ENCODE data around the gene TOMT.
A peak's percentile ranks its signal among the peaks of the same experiment; 100 is the strongest.

TOMT gene, protein sequence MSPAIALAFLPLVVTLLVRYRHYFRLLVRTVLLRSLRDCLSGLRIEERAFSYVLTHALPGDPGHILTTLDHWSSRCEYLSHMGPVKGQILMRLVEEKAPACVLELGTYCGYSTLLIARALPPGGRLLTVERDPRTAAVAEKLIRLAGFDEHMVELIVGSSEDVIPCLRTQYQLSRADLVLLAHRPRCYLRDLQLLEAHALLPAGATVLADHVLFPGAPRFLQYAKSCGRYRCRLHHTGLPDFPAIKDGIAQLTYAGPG

DNA sequence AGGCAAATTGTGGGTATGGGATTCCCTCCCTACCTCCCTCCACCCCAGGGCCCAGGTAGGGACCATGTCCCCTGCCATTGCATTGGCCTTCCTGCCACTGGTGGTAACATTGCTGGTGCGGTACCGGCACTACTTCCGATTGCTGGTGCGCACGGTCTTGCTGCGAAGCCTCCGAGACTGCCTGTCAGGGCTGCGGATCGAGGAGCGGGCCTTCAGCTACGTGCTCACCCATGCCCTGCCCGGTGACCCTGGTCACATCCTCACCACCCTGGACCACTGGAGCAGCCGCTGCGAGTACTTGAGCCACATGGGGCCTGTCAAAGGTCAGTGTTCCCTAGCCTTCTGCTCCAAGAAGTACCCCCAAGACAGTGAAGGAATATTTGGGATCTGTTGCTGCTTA lies at the start of gene TOMT:
TSS of gene TOMT (plus strand) at position 37 of the 400 bp plus-strand sequence. CDS start at position 65, 28 bp downstream.
- no peak for DNase-seq (ENCODE audit: low spot score)

DNA sequence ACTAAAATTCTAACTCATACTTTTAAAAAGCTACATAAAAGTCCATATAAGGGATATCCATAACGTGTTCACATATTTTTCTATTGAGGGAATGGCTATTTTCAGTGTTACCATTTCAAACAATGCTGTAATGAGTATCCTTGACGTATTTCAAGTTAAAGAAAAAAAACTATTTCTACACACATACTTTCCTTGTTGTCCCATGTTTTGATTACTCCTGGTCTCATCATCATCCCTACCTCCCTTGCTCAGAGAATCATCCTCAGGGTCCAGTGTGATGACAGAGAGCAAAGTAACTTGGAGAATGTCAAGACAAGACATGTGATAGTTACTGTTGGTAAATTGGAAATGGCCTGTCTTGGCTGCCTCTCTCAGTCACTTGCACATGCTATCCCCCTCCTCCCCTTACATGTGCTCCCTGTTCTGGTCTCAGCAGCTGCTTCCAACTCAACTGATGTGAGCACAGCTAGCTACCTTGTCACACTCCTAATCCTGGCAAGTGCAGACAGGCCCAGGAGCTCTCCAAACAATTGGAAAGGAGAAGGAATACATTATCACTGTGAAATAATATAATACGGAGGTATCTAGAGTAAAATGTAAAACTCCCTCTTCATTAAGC lies 47.2 kb upstream of the TOMT start:
- DNase-seq (ENCODE audit: low spot score), result no peak

DNA sequence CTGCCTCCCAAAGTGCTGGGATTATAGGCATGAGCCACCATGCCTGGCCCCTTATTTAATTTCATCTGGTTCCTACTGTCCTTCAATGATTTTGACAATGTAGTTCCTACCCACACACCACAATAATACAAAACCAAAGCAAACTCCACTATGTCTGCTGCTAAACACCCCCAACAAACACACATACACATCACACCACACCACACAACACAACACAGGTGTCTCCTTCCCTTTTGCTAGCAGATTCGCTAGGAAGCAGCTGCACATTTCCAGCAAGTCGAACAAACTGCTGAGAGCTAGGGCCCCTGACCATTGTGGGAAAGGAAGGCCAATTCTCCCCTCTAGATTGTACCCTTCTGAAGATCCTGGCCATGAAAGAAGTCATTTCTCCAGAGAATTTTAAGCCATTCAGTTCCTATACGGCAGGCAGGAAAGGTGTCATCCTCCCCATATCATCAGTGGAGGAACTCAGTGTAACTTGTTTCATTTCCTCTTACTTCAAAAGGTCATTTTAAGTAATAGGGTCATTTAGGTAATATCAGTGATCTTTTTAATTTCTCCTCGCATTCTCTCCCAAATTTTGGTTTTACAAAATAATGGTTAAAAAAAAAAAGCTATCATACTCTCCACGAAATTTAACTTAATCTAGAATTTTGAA lies 43.9 kb upstream of the TOMT start:
- no peak for DNase-seq (ENCODE audit: low spot score)

DNA sequence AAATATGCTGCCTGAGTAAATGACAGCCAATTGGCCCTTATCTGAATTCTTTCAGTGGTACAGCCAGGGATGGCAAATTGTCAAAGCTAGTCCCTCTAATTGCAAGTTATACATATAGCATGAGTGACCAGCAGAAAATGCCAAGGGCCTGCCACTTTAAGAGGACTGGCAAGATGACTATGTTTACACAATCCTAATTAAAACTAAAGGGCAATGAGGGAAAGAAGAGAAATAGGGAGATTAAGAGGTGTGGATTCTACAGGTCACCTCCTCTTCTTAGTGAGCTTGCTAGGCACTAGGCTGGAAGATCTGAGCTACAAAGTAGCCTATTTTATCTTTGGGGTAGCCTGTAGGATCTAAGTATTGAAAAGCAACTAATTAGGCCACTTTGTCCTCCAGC lies 38.9 kb upstream of the TOMT start:
- DNase-seq (ENCODE audit: low spot score), result no peak

DNA sequence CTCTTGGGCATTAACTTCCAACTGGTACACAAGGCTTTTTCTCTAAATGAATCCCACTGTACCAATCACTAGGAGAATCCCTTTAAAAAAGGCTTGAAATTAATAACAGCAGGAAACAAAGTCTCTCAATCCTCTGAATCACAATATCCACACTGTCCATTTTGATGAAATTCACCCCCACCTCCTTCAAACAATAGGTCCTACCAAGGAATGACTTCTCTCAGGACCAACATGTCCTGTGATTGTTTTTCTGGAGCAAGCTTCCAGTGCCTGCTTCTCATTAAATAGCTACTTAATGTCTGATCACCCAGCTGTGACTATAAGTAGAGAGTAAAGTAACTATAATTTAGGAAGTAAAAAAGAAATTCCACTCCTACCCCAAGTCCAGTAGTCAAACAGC lies 38.5 kb upstream of the TOMT start:
- peak; percentile 66 for DNase-seq (ENCODE audit: low spot score)

DNA sequence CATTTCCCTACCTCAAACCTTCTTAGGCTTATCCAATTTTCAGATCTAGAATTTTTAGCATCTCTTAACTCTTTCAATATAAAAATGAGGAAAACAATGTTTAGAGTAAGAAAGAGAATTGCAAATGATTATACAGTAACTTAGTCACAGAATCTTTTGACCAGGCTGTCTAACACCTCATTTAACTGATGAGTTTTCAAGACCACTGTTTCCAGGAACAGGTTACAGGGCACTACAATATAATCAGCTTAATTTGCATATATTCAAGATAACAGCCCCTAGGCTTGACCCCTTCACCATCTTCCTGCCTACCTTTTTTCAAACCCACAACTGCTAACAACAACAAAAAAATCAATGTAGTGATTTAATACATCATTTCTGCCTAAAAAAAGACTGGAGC lies 38.0 kb upstream of the TOMT start:
- no peak for DNase-seq (ENCODE audit: low spot score)

DNA sequence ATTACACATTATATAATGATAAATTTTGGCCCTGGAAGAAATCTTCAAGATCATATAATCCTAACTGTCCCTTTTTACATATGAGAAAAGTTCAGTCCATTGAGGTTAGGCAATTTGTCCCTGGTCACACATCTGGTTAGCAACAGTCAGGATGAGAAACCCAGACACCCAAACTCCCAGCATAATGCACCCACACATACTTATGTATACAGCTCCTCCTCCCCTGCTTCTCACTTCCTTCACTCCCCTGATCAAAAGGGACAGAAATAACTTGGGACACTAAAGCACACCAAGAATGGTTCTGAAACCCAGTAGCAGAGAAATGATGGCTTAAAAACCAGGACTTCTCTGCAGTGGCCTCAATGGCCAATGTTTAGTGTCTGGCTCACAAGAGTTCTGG lies 36.5 kb upstream of the TOMT start:
- no peak for DNase-seq (ENCODE audit: low spot score)

DNA sequence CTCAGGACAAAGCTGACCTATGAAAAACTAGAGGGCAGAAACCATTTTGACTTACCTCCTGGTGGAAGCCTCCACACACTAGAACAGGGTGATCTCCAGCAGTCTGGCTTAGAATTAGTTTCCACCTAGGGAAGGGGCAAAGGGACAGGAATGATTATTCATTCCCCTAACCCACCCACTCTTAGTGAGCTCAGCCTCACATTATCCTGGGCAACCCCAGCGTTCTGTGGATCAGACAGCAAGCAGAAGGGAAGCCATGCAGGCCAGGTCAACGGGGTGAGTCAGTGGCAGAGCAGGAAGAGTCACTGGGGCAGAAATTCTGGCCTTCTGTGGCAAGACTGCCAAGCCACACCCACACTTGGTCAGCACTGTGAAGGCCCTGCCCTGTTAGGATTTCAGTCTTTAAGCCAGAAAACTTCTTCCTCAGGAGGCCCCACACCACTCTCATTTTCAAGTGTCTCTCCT lies 35.9 kb upstream of the TOMT start:
- DNase-seq (ENCODE audit: low spot score), result peak; percentile 95

DNA sequence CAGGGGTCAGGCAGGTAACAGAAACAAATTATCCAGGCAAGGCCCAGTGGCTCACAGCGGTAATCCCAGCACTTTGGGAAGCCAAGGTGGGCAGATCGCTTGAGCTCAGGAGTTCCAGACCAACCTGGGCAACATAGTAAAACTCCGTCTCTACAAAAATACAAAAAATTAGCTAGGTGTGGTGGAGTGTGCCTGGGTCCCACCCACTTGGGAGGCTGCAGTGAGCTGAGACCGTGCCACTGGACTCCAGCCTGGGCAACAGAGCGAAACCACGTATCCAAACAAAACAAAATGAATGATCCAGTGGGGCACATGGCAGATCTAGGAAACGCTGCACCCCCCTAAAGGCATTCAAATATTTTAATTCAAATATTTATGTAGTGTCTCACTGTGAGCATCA lies 35.2 kb upstream of the TOMT start:
- no peak for DNase-seq (ENCODE audit: low spot score)

DNA sequence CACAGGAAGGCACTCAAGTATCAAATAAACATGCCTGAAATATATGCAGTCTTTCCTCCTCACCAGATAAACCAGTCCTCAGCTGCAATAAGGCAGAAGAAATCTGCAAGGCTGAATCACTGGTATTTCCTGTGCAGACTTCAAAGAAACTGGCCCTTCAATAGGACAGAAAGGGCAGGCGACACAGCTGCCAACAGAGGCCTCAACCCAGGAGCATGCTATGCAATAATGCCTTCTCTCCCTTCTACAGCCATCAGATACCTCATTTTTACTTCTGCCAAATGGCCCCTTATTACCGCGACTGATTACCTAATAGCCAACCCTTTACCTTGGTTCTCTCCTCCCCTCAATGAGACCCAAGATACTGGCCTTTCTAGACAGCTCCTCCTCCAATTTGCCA lies 33.4 kb upstream of the TOMT start:
- peak; percentile 93 for DNase-seq (ENCODE audit: low spot score)

DNA sequence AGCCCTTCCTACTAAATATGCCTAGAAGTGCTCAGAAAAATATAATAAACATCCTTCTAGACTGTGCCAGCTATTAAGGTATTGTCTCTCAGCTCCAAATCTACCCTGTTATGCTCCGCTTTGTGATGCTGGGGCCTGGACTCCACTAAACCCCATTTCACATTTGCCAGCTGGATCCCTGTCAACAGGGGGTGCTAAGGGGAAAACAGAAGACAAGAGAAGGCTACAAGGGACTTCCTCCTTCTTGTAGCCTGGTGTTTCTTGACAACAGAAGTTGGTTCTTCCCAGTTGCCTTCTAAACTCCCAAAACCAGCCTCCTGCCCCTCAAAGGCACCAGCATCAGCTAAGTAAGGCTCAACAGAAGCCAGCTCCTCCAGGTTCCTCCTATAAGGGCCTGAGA lies 30.6 kb upstream of the TOMT start:
- DNase-seq (ENCODE audit: low spot score), result no peak

DNA sequence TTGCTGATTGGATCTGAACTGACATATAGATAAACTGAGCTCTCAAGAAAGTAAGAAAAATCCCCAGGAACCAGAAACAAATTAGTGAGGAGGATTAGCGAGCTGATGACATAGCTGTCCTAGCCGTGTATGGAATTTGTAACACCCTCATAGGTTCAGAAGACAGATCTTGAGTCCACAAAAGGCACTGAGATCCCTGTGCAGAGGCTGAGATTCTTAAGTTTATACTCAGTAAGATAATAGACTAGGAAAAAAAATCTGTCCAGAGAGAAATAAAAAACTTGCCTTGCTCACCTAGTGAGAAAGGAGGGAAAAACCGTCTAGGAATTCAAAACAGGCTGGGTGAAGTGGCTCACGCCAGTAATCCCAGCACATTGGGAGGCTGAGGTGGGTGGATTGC lies 30.0 kb upstream of the TOMT start:
- DNase-seq (ENCODE audit: low spot score), result no peak

DNA sequence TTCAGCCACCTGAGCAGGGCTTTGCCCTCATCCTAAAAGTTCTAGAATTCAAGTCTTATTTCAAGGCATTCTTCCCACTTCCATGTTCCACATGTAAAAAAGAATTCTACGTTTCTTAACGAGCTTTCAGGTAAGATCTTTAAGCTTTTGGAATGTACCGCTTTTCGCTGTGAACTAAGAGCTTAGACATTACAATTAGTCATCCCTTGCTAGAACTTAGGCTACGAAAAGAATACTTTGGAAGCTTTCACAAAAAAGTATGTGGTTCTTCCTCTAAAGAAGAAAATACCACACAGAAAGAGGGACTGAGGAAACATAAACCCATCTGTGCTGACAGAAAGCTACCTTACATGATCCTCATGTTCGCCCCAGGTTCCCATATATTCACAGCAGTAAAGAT lies 27.2 kb upstream of the TOMT start:
- DNase-seq (ENCODE audit: low spot score), result no peak

DNA sequence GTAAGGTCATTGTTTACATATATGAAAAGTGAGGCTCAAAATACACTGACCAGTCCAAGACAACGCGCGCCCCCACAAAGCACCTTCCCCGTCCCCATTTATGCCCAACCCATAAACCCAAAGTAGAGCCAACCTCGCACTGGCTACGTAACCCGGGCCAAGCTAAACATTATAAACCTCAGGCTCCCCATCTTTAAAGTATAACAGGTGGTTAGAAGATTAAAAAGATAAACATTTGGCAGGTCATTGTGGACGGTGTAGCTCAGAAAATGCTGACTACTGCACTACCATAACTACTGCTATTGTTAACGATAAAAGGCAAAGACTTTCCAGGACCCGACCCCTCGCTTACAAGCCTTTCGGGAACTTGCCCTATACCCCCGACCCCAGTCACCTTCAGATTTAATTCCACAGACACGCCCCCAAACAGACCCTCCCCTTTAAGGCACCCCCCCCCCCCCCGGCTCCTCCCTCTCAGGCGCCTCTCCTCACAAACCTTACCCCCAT lies 25.9 kb upstream of the TOMT start:
- DNase-seq (ENCODE audit: low spot score), result no peak

DNA sequence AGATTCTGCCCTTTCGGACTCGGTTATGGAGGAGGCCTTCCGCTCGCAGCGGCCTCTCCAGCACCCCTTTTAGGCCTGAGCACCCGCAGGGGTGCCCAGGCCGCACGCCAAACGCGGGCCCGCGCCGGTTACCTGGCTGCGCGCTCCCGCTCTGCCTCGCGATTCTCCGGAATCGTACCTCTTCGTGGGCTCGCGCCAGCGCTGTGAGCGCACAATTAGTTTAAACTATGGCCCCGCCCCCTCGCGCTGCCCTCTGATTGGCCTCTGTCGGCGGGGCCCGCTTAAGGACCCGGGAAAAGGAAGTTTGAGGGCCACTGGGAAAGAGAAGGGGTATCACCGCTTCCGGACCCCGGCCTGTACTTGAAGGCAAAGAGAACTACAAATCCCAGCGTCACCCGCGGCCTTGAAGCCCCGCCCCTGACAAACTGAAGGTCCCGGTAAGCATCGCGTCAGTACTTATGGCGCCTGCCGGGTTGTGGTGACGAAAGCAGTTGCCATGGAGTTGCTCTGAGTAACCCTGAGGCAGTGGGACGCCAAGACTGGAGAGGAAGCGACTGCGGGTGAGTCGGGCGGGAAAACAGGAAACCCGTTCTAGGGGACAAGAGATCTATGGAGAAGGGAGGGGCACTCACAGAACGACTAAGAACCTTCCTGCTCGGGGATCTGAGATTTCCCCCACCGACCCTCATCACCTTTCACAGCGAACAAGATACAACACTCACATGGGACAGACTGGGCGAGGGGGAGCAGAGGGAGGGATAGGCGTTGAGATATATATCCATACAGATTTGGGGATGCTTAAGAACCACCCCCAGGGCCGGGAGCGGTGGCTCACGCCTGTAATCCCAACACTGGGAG lies 25.2 kb upstream of the TOMT start, which contains the start of the genes LRRC51 and NUMA1:
TSS of gene LRRC51 (plus strand) at position 525 of the 858 bp plus-strand sequence. CDS start 8,234 bp downstream, outside the sequence.
TSS of gene NUMA1 (minus strand) at position 217 of the 858 bp plus-strand sequence. CDS start 44,599 bp downstream, outside the sequence.
- DNase-seq (ENCODE audit: low spot score), result peak; percentile 99

DNA sequence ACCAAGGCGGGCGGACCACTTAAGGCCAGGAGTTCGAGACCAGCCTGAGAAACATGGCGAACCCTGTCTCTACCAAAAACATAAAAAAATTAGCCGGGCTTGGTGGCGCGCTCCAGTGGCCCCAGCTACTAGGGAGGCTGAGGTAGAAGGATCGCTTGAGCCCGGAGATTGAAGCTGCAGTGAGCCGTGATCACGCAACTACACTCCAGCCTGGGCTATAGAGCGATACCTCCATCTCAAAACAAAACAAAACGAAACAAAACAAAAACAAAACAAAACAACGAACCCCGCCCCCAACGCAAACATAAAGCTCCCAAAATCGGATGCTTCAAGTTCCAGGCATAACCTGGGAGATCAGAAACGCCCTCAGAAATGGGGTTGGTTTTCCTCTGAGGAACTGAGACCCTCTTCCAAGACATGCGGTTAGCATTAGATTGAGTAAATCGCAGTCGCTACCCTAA lies 24.5 kb upstream of the TOMT start:
- no peak for DNase-seq (ENCODE audit: low spot score)

DNA sequence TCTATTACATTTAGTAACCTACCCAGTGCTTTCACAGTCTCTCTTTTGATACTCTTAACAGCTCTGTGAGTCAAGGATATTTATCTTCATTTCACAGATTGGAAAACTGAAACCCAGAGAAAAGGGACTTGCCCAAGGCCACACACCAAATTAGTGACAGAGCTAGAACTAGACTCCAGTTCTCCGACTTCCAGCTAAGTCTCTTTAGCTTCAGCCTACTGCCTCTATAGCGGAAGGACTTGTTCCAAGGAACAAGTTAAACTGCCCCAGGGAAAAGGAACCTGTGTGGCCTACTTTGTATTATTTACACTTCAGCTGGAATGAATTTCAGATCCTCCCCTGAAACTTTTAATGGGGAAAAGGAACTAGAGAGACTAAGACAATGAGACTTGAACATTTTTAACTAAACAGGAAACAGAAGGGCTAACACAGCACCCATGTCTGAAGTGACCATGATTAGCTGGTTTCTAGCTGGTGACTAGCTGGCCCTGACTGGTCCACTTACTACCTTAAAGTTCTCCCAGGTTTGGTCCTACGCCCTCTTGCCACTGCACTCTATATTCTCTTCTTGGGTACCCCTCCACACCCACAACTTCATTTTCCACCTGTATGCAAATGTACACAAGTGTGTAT lies 23.8 kb upstream of the TOMT start:
- no peak for DNase-seq (ENCODE audit: low spot score)

DNA sequence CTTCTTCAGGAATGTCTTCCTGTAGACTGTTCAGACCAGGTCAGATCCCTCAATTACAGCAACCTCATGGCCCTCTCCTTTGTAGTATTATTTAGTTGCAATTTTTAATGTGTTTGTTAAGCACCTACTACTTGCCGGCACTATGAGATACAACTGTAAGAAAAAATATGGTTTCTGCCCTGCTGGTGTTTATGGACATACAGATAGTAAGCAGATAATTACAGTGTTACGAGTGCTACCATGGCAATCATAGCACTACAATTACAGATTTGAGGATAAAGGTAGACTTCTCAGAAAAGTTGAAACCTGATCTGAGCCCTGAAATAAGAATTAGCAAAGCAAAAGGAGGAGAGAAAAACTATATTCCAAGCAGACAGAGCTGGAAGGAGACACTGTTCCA lies 22.3 kb upstream of the TOMT start:
- no peak for DNase-seq (ENCODE audit: low spot score)

DNA sequence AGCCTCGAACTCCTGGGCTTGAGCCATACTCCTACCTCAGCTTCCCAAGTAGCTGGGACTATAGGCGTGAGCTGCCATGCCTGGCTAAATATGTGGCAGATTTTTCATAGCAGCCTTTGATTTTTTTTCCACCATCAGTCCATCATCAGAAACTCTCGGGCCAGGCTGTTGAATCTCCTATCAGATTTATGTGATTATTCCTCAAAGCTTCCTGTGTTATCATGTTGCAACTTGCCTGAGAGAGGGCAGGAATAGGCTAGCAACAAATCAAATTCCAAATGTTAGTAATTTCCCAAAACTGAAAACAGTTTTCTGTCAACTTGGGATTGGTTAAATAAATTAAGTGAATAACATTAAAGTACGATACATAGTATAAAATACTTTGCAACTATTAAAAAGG lies 21.6 kb upstream of the TOMT start:
- DNase-seq (ENCODE audit: low spot score), result no peak

DNA sequence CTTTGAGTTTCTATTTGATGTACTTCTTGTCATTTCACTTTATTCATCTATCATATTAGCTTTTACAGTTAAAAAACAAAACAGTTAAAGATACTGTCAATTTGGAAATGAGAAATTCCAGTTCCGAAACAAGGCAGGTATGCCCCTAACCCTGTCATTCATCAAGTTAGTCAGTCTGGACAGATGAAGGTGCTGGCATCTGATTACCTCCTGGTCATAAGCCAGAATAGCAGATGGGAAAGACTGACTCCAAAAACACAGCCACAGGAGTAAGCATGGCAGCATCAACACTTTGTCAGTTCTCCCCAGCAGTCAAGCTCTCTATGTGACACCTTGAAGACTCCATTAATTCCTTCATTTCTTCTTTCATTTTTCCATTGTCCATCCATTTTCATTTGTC lies 20.8 kb upstream of the TOMT start:
- DNase-seq (ENCODE audit: low spot score), result no peak

DNA sequence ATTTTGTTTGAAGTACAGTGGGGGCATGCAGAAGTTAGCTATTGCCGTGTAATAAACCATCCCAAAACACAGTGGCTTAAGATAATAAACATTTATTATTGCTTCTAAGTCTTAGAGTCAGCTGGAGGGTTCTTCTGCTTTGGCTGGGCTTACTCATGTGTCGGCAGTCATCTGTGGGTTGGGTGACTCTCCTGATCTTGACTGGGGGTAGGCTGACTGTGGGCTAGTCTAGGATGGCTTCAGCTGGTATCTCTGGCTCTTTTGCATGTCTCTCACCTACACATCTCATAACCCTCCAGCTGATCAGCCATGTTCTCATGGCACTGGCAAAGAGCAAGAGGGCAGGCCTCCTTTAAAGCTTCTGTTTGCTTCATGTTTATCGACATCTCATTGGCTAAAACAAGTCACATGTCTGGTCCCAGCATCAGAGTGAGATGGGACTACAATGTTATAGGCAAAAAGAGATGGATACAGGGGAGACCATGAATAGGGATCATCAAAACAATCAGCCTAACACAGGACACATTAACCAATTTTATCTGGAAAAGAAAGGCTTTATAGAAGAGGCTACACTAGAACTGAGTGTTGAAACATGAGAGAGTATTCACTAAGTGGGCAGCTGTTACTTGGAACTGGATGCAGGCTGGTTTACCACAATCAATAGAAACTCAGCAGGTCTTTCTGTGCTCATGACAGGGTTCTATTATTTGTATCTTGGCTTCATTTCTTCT lies 19.9 kb upstream of the TOMT start:
- DNase-seq (ENCODE audit: low spot score), result no peak
